ENCODE data around the gene ANKRD28.

The ANKRD28 gene

GRCh38 chr3:15800327-15800726 lies 2.5 kb upstream of the ANKRD28 start:
- no peak for TF ChIP-seq CTCF (IDR thresholded peaks at IDR 0.05; ENCODE audit: insufficient read depth, low read length, missing control alignments)
- CTCF ChIA-PET: interaction anchor here (7.1 kb wide), 1 partner anchor 12 kb away, joined by 47 read pairs; no protein-coding TSS in a partner anchor
- no peak overlapping the region for H3K4me3 ChIP-seq (ENCODE audit: low read depth, low read length)
- DNase-seq (ENCODE audit: low read depth, low spot score): no peak
- POLR2A ChIA-PET: no interaction called here

- POLR2A ChIA-PET: interaction anchor here (0.6 to 2.1 kb wide), 3 partner anchors 164 to 338 kb away, joined by 3 to 6 read pairs (median 4); no protein-coding TSS in a partner anchor
- no peak for TF ChIP-seq CTCF (IDR thresholded peaks at IDR 0.05; ENCODE audit: insufficient read depth, low read length, missing control alignments)
- CTCF ChIA-PET: interaction anchor here (0.9 to 7.1 kb wide), 4 partner anchors 10 to 595 kb away, joined by 3 to 47 read pairs (median 4); no protein-coding TSS in a partner anchor
- no peak overlapping the region for H3K4me3 ChIP-seq (ENCODE audit: low read depth, low read length)
- DNase-seq (ENCODE audit: low read depth, low spot score): no peak
Measured at GRCh38 chr3:15798533-15799245, 910 bp upstream of the ANKRD28 start.

- TF ChIP-seq CTCF (IDR thresholded peaks at IDR 0.05; ENCODE audit: insufficient read depth, low read length, missing control alignments): no peak
- no peak for DNase-seq (ENCODE audit: low read depth, low spot score)
- CTCF ChIA-PET: interaction anchor here (0.8 to 7.1 kb wide), 11 partner anchors 9 to 754 kb away, joined by 3 to 47 read pairs (median 3); no protein-coding TSS in a partner anchor
- POLR2A ChIA-PET: interaction anchor here (0.7 to 2.1 kb wide), 10 partner anchors 9 to 485 kb away, joined by 3 to 9 read pairs (median 5); no protein-coding TSS in a partner anchor
- peak overlapping the region; percentile 74 for H3K4me3 ChIP-seq (ENCODE audit: low read depth, low read length)
Measured at GRCh38 chr3:15796771-15797641, 773 bp downstream of the ANKRD28 start.

- H3K4me3 ChIP-seq (ENCODE audit: low read depth, low read length): peak overlapping the region; percentile 74
- ChIA-PET POLR2A (interaction anchor here (1.0 to 1.7 kb wide), 3 partner anchors 10 to 148 kb away, joined by 5 to 9 read pairs (median 5); no protein-coding TSS in a partner anchor), CTCF (interaction anchor here (0.8 to 1.6 kb wide), 9 partner anchors 9 to 593 kb away, joined by 3 to 6 read pairs (median 3); no protein-coding TSS in a partner anchor)
- no peak for TF ChIP-seq CTCF (IDR thresholded peaks at IDR 0.05; ENCODE audit: insufficient read depth, low read length, missing control alignments)
- DNase-seq (ENCODE audit: low read depth, low spot score): no peak
Measured at GRCh38 chr3:15796331-15796730, 1.4 kb downstream of the ANKRD28 start.

GRCh38 chr3:15795651-15796308 lies 2.0 kb downstream of the ANKRD28 start:
- DNase-seq (ENCODE audit: low read depth, low spot score): no peak
- ChIA-PET CTCF (interaction anchor here (0.9 to 2.5 kb wide), 4 partner anchors 8 to 448 kb away, joined by 3 to 10 read pairs (median 4); no protein-coding TSS in a partner anchor), POLR2A (interaction anchor here (1.7 kb wide), 1 partner anchor 27 kb away, joined by 9 read pairs; no protein-coding TSS in a partner anchor)
- no peak for TF ChIP-seq CTCF (IDR thresholded peaks at IDR 0.05; ENCODE audit: insufficient read depth, low read length, missing control alignments)
- peak overlapping the region; percentile 74 for H3K4me3 ChIP-seq (ENCODE audit: low read depth, low read length)

Measured in AG04449 (cell line).